Spleen (tissue), 7 donors: Measurements from ENCODE around the gene RAVER2.

Experiments
- POLR2AphosphoS5 ChIP-seq, 3 donors: sonication (generic); formaldehyde crosslinking; IDR thresholded peaks; one replicate each; pipeline ENCODE4 v1.5.1; 2017; ENCODE audit warnings: antibody characterized with exemption in 3 of 3
- TF ChIP-seq, protein P1 (sequence below), 11 experiments: fragments of 200-600 bp in 7 of 11; fragments of 450-650 bp in 4 of 11; sonication (generic) in 4 of 11; IDR thresholded peaks in 8 of 11; conservative IDR thresholded peaks in 3 of 11; 1 replicate in 7 of 11; 2 replicates in 4 of 11; pipeline versions ENCODE4 v1.4.0 to v1.8.0; 2016 to 2021; ENCODE audit warnings: antibody characterized with exemption in 11 of 11, inconsistent platforms in 4 of 11, mild to moderate bottlenecking in 1 of 11
- donor health status: DM: no; HTN: no; CAD: no; lungs with moderate emphysema.
- donor health status: DM: no; HTN: no; CAD: no.
- donor health status: DM: no; HTN: no; CAD: no.

GRCh38 chr1:64874666-64875065, 129.8 kb downstream of the RAVER2 start:
- TF ChIP-seq, protein P1, sequence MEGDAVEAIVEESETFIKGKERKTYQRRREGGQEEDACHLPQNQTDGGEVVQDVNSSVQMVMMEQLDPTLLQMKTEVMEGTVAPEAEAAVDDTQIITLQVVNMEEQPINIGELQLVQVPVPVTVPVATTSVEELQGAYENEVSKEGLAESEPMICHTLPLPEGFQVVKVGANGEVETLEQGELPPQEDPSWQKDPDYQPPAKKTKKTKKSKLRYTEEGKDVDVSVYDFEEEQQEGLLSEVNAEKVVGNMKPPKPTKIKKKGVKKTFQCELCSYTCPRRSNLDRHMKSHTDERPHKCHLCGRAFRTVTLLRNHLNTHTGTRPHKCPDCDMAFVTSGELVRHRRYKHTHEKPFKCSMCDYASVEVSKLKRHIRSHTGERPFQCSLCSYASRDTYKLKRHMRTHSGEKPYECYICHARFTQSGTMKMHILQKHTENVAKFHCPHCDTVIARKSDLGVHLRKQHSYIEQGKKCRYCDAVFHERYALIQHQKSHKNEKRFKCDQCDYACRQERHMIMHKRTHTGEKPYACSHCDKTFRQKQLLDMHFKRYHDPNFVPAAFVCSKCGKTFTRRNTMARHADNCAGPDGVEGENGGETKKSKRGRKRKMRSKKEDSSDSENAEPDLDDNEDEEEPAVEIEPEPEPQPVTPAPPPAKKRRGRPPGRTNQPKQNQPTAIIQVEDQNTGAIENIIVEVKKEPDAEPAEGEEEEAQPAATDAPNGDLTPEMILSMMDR (IDR thresholded peaks at IDR 0.05 in 8 of 11, conservative IDR thresholded peaks at IDR 0.05 in 3 of 11) = no peak
- no peak for TF ChIP-seq POLR2AphosphoS5 (IDR thresholded peaks at IDR 0.05)
